ENCODE measurements around the gene MORN2.

Gene MORN2

DNA sequence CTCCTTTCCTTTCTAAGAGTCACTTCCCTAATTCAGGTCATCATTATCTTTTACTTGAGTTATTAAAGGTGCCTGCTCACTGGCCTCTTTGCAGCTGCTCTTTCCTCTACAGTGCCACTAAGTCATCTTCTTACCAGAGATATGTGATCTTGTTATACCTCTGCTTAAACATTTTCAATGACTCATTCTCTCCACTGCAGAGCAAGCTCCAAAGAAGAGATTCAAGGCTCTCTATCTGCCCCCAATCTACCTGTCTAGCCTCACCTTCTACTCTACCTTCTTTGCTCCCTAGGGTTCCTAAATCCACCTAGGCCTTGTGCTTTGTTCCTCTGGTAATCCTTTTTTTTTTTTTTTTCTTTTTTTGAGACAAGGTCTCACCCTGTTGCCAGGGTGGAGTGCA lies 17.0 kb downstream of the MORN2 start:
- FAIRE-seq, result no peak

DNA sequence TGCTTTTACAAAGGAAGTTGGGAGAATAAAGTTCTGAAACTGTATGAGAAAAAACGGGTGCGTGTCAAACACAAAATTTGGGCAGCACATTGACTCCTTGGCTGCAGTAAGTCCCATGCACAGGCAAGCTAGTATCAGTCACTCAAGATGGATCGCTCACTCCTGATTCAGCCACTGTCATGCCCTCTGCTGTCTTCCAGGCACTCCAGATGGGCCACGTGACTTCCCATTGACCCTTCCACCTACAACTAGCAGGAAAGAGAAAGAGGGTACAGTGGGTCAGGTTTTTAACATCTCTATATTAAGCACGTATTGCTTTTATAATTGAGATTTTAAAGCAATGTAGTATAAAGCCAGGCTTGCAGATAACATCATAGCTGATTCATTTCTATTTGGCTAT lies 22.5 kb downstream of the MORN2 start:
- FAIRE-seq, result no peak

DNA sequence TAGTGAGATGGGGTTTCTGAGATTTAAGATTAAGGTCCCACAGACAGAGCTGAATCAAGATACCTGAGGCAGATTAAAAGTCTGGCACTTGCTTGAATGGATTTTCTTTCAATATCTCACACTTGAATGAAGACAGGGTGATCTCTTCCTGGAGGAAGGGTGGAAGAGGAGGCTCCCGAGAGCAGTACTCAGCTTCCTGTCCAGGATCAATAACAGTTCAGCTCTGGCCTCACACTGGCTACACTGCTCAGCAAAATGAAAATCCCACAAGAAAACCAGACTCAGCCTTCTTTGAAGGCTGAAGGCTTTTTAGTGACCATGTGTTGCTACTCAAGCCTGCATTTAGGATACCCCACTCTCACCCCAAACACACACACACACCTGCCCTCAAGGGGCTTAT lies 24.9 kb downstream of the MORN2 start:
- no peak for FAIRE-seq

DNA sequence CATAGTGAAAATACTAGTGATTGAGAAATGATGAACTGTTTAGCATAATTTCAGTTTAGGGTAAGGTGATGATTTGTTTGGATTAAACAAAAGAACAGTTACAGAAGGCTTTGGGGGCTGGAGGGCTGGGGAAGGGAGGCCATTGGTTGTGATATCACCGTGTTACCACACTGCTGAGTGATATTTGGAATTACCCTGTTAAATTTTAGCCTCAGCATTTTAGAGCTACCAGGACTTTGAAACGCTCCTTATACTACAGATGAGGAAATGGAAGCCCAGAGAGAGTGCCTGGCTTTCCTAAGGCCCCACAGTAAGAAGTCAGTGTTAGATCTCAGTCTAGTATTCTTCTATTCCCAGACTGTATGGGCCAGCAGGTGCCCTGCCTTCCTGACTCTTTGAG lies 29.5 kb downstream of the MORN2 start:
- no peak for FAIRE-seq

DNA sequence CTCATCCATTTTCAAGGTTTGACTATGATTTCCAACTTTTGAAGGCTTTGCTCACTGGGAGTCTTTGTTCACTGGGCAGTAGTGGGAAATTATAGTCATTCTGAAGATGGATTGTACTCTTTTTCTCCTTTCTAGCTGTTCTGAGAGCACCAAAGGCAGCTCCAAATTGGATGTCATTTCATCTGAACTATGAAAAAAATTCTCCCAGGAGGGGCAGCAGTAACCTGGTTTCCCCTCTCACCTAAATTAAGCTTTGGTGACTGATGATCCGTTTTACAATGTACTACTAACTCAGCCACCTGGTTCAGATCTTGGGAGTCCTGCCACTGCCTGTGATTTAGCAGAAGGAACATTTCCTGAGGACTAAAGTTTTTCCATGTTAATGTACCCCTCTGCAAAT lies 31.5 kb downstream of the MORN2 start:
- FAIRE-seq, result no peak

DNA sequence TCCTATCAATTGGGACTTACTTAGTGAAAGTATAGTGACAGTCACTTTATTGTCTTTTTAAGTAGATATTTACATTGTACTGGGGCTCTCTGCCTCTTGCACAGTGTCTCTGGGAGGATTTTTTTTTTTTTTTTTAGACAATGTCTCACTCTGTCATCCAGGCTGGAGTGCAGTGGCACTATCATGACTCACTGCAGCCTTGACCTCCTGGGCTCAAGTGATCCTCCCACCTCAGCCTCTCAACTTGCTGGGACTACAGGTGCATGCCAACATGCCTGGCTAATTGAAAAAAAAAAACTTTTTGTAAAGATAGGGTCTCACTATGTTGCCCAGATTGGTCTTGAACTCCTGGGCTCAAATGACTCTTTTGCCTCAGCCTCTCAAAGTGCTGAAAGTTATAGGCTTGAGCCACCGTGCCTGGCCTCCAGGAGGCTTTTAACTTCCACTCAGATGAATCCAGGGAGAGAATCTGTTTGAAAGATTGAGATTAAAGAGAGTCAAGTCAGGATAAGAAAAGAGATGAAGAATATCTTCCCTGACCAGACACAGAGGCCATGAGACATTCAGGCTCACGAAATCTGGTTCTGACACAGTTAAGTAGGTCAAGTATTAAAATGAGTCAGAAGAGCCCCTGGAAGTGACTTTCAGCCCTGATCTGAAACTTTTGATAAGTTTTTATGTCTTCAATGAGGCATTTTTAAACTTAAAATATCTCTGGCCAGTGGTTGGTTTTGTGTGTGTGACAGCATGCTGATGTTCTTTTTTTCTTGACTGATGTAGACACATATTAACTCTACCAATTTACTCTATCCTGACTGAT lies 32.2 kb downstream of the MORN2 start:
- FAIRE-seq, result no peak

DNA sequence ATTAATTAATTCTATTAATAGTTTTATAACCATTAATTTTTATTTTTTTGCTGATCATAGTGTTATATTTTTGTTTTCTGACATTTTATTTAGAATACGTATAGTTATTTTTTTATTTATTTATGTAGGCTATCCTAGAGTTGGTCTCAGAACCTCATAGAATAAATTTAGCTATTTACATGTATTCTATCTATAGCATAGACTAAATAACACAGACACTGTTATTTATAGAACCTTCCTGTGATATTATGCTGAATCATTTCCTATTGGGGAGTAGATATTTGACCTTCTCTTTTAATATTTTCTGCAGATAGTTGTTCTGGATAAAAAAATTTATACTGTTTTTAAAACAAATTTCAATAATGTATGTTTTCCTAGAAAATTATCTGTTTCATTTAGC lies 34.1 kb downstream of the MORN2 start:
- FAIRE-seq, result no peak

DNA sequence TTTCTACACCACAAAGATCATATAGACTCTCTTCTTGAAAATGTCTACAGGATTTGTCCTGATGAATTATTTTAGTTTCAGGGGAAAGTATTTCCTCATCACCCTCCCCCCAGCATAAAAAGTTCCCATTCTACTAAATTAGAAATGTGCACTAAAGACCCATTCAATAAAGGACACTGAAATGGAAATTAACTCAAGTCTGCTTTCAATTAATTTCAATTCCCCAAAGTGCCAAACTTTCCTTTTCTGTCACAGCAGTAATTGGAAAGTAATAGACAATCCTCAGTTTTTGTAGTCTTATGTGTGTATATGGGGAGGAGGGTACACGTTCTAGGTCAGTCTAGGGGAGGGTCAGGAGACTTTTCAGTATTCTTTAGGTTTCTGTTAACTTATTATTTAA lies 35.4 kb downstream of the MORN2 start:
- FAIRE-seq, result no peak

DNA sequence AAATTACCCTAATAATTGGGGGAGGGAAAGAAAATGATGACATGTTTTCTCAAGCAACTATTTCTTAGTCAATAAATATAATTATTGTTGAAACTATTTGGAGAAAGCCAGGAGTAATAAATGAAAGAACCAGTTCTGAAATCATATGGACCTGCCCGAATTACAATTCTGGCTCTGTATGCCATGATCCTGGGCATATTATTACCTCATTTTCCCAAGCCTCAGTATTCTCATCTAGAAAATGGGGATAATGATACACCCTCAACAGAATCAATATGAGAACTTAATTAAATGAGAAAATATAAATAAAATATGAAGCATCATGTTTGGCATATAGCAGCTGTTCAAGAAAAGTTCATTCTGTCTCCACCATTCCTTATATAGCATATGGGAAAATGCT lies 36.8 kb downstream of the MORN2 start:
- FAIRE-seq, result no peak

DNA sequence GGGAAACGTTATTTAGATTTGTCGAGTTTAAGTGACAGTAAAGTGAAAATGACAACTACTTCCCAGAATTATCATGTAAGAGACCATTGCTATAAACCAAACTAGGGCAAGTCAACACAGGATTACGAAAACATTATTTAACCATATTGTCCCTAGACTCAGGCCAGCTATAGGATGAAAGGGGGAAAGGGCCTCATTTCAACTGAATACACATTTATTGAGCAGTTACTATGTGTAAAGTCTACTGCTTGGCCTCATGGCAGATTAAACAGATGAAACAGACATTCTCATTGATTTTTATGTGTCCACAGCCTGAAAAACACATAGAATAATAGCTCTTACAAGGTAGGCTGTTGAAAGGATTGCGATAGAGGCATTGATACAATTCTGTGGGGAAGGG lies 46.6 kb downstream of the MORN2 start:
- FAIRE-seq, result no peak

DNA sequence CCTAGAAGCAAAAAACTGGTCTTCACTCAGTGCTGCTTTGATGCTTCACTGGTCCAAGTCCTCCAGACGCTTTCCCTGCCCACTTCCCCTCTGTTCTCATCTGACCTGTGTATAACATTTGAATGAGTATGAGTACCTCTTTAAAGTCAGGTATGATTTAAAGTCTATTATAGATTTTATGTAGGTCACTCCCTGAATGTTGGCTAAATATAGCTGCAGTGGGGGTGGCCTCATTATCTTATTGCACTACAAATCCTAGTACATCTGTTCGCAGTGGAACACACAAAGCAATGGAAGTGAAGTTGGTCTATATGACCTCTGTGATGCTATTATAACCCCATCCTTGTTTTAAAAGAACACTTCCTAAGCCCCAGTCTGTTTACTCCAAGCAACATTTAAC lies 47.1 kb downstream of the MORN2 start:
- no peak for FAIRE-seq

DNA sequence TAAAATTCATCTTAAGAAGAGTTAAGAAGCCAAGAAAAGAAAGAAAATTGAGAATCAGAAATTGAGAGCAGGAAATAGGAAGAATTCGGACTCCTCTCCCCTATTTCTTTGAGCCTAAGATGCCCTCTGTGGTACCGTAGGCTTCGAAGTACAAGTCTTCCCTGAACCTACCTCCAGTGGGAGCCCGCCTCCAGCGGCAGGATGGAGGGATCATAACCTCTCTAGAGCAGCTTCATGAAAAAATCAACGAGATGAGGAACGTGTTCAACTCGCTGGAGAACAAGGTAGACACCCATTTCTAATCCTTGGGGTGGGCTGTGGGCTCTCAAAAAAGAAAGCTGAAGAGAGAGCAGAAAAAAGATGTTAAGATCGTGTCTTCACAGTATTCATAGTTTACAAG lies 50.2 kb downstream of the MORN2 start:
- no peak for FAIRE-seq

DNA sequence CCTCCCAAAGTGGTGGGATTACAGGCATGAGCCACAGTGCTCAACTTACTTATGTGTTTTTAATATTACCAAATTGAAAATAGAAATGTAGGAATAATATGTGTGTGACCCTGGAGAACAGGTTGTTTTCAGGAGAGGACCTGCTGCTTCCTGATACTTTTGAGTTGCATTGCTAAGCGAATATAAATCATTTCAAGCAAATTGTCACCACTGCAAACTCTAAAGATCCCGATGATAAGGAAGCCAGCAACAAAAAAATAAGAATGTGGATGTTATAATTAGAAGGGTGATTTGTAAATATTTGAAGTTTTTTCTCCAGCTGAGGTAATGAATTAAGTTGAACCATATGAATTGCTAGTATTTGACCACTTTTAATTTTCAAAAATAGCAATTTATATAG lies 54.8 kb downstream of the MORN2 start:
- no peak for FAIRE-seq

Measured in islet of Langerhans (tissue), 1 donor.